Measurements from ENCODE around the gene ANGPTL2.

ANGPTL2 gene

DNA sequence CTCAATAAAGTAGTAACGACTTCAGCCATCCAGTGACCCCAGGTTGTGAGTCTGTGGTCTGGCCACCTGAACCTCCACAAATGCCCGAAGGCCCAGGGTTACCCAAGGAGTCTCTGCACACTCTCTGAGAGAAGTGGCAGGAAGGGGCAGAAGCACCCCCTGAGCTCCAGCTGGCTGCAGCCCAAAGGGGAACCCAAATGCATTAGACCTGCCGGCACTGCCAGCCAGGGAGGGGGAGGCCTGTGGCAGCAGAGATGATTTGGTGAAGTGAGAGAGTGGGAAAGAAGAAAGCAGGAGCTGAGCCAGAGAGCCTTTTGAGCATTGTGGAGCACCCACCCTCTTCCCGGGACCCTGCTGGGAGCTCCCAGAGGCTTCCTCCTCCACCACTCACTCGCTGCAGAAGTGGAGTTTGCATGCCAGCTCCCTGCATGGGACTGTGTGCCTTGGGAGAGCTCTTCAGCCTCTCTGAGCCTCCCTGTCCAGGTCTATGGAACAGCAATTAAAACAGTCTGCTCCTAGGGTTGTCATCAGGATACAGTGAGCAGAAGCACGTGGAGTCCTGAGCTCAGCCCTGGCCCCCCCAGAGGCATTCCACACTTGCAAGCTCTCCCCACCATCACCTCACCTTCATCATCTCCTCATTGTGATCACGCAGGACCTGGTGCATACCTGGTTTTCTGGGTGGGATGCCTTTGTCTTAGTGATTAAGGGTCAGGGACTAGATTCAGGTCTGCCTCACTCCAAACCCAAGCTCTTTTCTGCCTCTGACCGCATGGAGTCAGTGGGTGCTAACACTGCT lies 13.8 kb upstream of the ANGPTL2 start:
- no peak for DNase-seq

DNA sequence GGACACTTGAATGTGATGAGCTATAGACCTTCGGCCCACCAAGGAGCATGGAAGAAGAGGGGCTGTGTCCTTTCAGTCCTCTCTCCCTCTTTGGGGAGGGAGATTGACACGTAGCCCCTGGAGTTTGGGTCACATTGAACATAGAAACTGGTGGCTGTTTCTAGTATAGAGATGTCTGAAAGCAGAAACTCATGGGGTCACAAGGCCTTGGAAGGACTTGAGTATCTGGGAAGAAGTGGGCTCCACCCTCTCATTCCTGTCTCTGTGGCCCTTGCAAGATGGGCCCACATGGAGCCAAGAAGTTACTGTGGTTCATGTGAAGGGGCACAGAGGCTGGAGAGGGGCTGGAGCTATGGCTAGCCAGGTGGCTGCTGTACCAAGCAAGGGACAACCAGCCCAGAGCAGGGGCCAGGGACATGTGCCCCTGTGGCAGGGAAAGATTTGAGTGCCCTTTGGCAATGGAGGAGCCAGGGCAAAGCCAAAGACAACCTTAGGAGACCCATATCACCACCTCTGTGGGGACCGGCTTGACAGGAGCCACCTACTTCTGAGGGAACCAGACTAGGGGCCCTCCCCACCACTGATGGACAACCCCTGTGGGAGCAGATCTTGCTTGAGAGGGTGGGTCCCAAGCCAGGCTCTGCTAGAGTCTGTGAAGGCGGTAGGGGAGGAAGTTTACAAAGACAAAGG lies 12.8 kb upstream of the ANGPTL2 start:
- no peak for DNase-seq

DNA sequence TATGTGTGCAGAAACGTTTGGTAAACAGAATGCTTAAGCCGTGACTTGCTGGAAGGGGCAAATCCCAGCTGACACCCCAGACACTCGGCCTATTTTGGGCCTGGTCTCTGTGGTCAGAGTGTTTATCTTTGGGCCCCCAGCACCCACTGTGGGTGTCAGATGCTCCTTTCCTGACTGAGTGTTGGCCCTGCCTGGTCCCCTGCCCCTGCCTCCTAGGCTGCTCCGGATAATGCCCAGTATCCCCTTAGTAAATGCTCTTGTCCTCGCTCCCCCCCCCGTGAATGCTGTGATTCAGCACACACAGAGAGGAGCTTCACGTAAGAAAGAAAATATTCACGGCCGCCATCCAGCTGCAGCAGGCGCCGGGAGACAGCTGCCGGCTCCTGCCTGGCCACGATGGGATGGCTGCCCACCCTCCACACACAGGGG lies 11.3 kb upstream of the ANGPTL2 start:
- no peak for DNase-seq

DNA sequence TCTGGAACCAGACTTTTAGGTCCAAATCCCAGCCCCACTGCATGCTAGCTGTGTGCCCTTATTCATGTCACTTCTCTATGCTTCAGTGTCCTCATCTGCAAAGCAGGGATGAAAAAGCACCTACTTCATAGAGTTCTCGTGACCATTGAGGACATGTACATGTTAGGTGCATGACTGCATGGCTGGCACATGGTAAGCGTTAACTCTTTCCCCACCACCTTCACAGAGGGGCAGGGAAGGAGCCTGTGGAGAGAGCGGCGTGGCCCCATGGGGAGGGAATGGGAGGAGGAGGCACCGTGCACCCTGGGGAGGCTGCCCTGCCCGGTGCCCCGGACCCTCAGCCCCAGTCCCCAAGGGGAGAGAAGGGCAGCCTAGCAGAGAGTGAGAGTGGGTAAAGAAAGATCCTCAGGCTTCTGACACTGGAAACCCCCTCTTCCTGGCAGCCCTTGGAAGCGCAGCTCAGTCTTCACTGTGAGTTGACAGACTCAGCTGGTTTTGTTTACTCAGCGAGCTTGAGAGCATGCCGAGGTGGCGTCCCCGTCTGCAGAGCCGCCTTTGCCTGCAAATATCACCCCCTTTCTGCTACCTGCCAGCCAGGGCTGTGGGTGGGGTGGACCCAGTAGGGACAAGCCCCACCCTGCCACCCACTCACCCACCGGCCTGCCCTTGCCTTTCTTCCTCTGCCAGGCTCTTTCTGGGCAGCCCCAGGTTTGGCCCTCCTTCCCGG lies 10.6 kb upstream of the ANGPTL2 start:
- no peak for DNase-seq

DNA sequence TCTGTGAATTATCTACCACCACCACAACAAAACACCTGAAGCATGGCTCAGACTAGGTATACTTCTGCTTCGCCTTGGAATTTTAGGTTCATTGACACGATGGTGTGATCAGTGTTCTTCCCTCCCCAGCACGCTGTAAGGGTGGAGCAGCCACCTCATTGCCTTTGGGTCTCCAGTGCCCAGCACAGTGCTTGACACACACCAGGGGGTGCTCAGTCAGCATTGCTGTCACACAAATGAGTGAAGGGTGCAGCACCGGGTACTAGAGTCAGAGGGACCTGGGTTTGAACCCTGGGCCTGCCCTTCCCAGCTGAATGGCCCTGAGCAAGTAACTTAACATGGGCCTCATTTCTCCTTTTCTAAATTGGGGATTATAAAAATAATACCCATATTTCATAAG lies 9.9 kb upstream of the ANGPTL2 start:
- no peak for DNase-seq

DNA sequence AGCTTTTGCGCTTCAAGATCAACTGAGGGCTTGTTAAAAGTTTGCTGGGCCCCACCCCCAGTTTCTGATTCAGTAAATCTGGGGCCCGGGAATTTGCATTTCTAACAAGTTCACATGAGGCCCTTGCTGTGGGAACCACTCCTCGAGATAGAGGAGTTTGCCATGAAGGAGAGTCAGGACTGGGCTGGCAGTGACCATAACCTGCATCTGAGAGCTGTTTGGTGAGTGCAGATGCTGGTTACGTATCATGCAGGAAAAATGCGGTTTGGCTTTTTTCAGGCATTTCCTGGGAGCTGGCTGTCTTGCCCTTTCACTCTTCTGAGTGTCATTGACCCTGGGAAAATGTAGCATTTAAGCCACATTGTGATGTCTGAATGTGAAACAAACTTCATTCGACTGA lies 9.4 kb upstream of the ANGPTL2 start:
- DNase-seq, result no peak

DNA sequence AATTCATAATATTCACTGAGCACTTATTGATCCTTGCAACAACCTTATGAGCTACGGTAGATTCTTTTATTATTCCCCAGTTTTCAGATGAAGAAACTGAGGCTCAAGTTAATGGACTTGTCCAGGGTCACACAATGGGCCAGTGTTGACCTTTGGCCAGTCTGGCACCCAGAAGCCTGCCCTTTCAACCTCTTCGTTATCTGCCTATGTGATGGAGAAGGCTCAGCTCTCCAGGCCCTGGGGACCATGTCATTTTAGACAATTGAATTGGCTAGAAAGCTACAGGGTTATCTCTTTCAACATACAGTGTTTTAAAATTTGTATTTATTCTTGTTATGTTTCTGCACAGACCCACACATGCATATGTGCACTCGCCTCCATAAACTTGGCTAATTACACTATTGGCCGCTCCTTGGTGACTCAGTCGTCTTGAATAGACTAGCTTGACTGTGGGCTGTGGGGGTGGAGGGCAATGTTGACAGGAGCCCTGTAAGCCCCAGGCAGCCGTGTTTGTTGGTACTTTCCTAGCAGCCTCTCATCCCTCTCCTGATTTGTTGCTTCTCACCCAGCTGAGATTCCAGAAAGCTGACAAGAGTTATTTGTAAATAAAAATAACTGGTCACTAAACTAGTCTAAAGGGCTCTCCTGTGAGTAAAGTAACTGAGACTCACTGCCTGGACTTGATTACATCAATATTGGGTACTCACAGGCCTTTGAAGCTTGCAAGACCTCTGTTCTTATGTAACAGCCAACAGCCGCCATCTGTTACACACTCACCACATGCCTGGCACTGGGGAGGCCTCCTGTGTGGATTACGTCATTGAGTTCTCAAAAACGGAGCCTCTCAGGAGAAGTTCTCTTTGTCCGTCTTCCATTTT lies 8.5 kb upstream of the ANGPTL2 start:
- no peak for DNase-seq

DNA sequence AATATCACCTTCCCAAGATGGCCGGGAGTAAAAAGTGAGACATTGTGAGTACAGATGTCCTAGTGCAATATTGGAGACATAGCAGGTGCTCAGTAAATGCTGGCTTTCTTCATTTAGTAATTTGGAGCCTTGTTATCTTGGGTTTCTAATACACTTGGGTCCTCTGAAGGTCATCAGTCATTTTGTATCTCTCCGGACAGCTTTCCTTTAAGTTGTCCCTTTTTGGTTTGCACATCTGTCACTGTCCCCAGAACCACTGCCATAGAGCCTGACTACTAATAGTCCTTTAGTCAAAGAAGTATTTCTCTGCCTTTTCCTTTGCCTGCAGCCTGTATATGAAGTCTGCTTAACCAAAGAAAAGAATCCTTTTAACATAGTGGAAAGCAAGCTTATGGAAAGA lies 7.8 kb upstream of the ANGPTL2 start:
- DNase-seq, result no peak

DNA sequence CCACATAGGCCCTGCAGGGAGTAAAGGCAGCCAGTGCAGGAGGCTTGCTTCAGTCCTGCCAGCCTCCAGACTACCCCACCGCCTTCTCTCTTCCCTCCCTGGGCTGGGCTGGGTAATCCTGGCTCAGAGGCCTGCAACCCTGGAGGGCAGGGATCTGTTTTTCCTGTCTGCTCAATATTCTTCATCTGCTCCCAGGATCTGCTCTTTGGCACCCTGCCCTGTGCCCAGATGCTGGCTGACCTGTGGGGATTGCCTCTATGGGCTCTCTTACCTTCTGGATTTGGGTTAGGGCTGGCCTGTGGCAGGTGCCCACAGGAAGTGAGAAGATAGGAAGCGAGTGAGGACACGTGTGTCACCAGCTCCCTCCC lies 7.3 kb upstream of the ANGPTL2 start:
- DNase-seq, result no peak

DNA sequence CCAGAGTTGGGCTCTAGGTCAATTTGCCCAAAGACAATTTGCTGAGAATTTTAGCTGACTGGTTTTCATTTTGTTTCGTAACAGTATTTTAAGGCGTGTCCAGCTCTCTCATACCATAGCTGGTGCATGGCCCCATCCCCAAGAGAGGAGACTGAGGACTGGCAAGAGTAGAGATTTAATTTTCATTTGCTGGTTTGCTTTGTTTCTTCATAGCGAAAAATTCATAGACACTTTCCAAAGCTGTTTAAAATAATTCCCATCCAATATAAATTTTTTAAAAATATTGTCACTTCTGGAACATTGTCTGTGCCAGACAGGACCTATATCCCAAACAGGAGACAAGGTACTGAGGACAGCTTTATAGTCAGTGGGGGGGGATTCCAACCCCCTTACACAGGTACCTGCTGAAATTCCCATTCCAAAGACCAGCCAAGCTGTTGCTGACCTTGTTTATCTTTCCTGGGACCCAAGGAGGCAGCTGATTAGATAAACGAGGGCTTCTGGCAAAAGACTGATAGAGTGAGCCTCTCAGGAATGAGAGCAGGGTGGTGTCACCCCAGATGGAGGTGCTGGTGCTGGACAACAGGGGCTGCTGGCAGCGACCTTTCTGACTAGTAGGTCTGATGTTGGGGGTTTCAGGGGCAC lies 6.8 kb upstream of the ANGPTL2 start:
- no peak for DNase-seq

DNA sequence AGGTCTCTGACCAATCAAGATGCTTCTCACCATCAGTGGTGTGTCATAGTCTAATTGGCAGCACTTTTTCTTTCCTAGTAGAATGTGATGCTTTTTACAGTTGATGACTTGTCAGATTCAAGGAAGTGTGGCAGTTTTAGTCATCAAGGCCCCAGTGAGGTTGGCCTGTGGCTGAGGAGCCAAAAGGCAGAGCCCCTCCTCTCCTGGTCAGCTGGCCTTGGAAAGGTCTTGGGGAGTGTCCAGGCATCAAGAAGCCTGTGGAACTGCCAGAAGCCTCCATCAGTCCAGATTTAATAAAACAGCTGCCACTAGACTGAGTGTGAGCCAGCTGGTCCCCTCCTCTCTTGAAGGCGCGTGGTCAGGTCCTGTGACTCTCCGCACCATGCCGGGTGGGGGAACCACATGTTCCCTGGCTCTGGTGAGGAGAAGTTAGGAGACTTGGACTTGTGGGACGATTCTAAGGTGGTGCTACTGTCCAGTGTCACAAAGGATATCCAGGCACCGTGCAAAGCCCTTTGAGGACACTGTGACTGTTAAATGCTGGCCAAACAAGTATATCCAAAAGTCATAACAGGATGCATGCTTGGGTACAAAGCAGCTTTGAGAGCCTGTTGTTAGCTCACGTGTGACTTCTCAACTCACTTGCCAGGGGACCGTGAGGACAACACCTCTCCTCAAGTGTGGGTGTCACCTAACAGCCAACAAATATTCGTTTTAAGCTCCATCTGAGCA lies 6.1 kb upstream of the ANGPTL2 start:
- no peak for DNase-seq

DNA sequence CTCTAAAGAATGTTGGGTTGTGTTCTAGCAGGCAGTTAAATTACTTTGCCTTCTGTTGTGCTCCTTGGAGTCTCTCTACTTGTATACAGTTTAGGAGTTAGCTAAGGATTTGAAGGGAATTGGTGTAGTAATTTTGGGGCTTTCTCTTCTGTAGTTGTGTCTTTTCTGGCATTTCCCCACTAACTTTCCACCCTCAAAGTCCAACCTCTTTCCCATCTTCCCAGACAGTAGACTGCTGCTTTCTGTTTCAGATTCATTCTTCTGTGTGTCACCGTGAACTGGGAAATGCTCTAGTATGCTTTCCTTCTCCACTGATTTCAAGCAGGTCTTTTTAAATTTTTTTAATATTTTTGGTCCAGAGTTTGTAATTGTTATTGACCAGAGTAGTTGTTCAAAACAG lies 4.5 kb upstream of the ANGPTL2 start:
- no peak for DNase-seq

DNA sequence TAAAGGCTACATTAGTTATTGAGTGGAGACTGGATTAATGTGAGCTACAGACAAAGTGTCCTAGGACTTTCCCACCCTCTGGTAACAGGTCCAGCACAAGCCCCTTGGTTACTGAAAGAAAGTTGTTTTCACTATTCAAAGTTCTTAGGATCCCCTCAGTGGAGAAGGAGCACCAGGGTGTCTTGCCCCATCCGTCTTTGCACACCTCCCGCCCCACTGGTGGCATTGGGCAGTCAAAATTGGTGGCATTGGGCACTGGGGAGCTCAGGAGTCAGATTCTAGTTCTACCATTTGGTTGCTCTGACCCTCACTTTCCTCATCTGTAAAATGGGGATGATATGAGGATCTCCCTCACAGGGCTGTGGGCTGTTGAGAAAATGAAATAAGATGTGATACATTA lies 2.4 kb upstream of the ANGPTL2 start:
- DNase-seq, result no peak

DNA sequence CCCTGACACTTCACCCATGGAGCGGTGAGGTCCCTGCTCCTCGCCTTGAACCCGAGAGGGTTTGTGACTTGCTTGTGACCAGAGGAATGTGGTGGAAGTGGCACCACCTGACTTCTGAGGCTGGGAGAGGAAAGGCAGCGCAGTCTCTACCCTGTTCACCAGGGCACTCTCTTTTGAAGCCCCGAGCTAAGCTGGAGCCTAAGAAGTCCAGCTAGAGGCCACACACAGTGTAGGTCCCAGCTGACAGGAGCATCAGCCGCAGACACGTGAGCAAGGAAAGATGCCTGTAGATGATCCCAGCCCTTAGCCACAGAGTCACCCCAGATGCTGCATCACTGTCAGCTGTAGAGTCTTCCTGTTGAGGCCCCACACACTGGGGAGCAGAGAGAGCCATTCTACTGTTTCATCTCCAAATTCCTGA lies 1.7 kb upstream of the ANGPTL2 start:
- no peak for DNase-seq

DNA sequence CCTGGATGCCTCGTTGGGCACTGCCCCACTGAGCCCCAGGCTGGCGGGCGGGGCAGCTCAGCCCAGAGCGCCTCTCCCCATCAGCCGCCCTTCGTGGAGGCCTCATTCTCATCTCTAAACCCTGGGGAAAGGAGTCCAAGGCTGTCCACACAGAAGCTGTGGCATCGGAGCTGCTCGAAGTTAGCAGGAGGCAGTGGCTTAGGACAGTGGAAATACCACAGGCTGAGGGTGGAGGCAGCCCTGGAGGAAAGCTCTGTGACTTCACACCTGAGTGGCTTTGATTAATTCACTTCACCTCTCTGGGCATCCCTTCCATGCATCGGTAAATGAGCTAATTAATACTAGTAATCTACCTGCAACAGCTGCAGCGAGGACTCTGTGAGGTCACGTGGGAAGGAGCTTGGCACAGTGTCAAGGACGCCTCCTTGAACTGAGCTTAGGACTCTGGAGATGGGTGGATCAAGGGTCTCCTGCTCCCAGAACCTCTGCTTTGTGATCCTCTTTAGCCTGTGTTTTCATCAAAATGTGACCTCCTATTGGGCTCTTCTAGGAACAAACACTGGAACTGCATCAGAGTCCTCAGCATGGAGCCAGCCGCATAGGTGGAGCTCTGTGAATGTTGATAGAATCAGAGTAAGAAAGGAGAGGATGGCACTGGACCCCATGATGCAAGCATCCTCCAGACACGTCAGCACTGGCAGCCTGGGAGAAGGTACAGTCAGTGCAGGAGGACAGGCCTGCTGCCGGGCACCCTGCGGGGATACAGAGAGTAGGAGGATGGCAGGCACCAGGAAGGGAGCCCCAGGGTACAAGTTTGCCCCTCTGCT lies 842 bp upstream of the ANGPTL2 start:
- peak; percentile 36 for DNase-seq

DNA sequence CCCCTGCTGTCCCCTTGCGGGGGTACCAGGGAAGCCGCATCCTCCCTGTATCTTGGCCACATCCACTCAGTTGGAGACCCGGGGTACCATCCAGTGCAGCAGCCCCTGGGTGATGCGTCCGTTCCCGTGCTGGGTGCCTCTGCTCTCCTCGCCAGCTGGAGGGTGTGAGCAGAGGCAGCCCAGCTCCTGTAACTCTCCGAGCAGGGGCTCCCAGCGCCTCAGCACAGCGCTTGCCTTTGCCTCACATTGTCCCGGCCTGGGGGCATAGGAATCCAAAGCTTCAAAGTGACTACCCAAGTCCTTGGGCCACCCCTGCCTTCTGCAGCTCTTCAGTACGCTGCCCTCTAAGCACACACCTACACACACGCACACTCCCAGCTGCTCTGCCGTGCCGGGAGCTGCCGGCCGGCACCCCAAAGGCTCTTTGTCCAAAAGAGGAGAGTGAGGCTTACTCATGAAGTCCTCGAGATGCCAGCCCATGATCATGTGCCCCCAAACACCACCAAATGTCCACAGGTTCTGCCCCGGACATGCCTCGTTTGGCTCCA lies 733 bp downstream of the ANGPTL2 start:
- no peak for DNase-seq

DNA sequence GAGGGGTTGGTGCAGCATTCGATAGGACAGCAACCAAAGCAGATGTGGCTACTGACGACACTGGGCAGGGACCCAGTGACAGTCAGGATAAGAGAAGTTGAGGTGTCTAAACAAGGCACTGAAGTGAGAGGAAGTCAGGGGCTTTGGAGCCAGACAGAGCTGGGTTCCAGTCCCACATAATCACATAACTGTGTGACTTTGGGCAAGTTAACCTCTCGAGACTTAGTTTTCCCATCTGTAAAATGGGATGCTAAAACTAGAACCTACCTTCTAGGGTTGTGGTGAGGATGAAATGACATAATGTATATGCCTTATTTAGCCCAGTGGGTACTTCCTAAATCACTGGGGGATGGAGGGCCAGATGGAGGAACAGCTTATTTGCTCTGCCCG lies 3.1 kb downstream of the ANGPTL2 start:
- DNase-seq, result no peak

DNA sequence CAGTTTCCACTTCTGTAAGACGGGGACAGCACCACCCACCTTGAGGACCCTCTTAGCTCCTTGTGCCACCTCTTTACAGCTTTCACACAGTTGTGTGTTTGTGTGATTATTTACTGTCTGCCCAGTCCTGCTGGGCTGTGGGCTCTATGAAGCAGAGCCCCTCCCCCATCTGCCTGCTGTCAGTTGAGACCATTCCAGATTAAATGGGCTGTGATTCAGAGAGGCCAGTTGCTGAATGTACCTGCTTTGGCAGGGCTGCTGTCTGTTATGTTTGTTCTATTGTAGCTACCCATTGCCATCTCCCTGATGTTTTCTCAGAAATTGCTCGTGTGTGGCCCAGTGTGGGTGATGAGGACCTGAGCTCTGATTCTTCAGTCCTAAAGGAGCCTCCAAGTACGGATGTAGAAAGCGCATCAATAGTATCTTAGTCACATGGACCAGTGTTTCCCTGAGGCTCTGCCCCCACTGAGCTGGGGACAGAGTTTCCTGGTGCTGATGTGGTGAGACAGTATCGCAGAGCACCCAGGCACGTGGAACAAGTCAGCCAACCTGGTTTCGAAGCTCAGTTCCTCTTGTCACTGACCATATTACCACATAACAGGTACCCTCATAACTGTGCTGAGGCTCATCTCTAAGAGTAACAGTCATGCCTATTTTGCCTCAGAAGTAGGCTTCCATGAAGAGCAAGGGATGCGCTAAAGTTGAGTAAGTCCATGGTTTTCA lies 3.7 kb downstream of the ANGPTL2 start:
- DNase-seq, result no peak

DNA sequence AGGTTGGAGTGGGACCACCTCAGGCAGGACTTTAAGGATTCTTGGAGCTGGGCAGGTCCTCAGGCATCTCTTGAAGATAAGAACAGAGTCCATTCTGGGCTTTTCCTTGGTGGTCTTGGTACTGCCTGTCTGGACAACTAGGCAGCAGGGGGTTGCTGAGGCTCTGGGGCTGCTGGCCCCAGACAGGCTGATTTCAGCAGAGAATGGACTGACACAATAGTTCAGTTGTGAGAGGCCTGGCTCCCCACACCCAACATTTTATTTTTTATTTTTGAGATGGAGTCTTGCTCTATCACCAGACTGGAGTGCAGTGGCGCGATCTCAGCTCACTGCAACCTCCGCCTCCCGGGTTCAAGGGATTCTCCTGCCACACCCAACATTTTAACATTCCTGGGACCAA lies 4.6 kb downstream of the ANGPTL2 start:
- DNase-seq, result no peak

DNA sequence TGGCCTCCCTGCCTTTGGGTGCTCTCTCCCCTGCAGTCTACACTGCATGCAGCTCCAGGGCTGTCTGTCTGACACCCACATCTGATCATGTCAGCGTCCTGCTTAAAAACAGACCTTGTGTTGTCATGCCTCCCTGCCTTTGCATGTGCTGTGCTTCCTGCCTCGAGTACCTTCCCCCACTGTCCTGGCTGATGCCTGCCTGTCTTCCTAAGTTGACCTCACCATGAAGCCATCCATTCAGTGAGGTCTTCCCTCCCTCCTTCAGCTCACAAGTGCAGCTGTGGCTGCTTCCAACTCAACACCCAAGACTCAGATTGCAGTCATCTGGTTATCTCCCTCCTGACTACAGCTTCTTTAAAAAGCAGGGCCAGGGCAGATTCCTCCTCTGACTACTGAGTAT lies 5.5 kb downstream of the ANGPTL2 start:
- DNase-seq, result no peak

Measured in NCI-H1436 (cell line).